K562 (cell line): ENCODE results near the gene ZNF598.

Experiments
- CTCF ChIP-seq, 3 experiments: IDR thresholded peaks in 2 of 3; conservative IDR thresholded peaks in 1 of 3; 2 replicates each; pipeline ENCODE4 v1.5.1; 2011 to 2012; ENCODE audit warnings: low read length in 3 of 3, mild to moderate bottlenecking in 3 of 3, control low read depth in 2 of 3, improper control_type of control experiment in 1 of 3, inconsistent platforms in 1 of 3, low read depth in 1 of 3, mixed read lengths in 1 of 3, moderate library complexity in 1 of 3; ENCODE audit not compliant: insufficient read depth in 2 of 3
- YY1 ChIP-seq, 3 experiments: IDR thresholded peaks; 2 replicates each; pipeline ENCODE4 v1.6.1; 2011; ENCODE audit warnings: low read length in 2 of 3, mild to moderate bottlenecking in 2 of 3, moderate library complexity in 2 of 3, borderline replicate concordance in 1 of 3, control low read depth in 1 of 3, low read depth in 1 of 3; ENCODE audit not compliant: insufficient read depth in 3 of 3, insufficient replicate concordance in 2 of 3, control insufficient read depth in 1 of 3, insufficient read length in 1 of 3; ENCODE audit errors: extremely low read depth in 1 of 3

GRCh38 chr16:1991588-1991947, 18.1 kb downstream of the ZNF598 start:
- TF ChIP-seq YY1 (IDR thresholded peaks at IDR 0.05; ENCODE audit: borderline replicate concordance in 1 of 3, control insufficient read depth in 1 of 3, extremely low read depth in 1 of 3, insufficient read depth in 3 of 3, insufficient read length in 1 of 3, insufficient replicate concordance in 2 of 3, low read depth in 1 of 3, low read length in 2 of 3) (no peak), CTCF (IDR thresholded peaks at IDR 0.05 in 2 of 3, conservative IDR thresholded peaks at IDR 0.05 in 1 of 3; ENCODE audit: insufficient read depth in 2 of 3, low read depth in 1 of 3, low read length in 3 of 3) (no peak)
